Renal pelvis (tissue), 12 donors: ENCODE measurements around the gene ARHGEF28. TPM values are rescaled to one million over a fixed set of nuclear protein-coding genes. Genes with fewer than 3 reads are reported as not detected.

Source experiments
- DNase-seq: peaks from one replicate; pipeline ENCODE4 v3.0.0-alpha.2; 2013
- long read RNA-seq, 16 experiments: transcript quantifications; one replicate each; lab custom pipeline, GENCODE V29; 2026
- polyA plus RNA-seq, 3 donors: library from polyadenylated mRNA; unstranded; fragments of 120-200 nt; gene quantifications; one replicate each; pipeline ENCODE4 v1.2.1, GENCODE V29; 2013; ENCODE audit not compliant: insufficient read length in 3 of 3

ARHGEF28 gene, protein sequence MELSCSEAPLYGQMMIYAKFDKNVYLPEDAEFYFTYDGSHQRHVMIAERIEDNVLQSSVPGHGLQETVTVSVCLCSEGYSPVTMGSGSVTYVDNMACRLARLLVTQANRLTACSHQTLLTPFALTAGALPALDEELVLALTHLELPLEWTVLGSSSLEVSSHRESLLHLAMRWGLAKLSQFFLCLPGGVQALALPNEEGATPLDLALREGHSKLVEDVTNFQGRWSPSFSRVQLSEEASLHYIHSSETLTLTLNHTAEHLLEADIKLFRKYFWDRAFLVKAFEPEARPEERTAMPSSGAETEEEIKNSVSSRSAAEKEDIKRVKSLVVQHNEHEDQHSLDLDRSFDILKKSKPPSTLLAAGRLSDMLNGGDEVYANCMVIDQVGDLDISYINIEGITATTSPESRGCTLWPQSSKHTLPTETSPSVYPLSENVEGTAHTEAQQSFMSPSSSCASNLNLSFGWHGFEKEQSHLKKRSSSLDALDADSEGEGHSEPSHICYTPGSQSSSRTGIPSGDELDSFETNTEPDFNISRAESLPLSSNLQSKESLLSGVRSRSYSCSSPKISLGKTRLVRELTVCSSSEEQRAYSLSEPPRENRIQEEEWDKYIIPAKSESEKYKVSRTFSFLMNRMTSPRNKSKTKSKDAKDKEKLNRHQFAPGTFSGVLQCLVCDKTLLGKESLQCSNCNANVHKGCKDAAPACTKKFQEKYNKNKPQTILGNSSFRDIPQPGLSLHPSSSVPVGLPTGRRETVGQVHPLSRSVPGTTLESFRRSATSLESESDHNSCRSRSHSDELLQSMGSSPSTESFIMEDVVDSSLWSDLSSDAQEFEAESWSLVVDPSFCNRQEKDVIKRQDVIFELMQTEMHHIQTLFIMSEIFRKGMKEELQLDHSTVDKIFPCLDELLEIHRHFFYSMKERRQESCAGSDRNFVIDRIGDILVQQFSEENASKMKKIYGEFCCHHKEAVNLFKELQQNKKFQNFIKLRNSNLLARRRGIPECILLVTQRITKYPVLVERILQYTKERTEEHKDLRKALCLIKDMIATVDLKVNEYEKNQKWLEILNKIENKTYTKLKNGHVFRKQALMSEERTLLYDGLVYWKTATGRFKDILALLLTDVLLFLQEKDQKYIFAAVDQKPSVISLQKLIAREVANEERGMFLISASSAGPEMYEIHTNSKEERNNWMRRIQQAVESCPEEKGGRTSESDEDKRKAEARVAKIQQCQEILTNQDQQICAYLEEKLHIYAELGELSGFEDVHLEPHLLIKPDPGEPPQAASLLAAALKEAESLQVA (N-terminal part only)
- 10 to 100 TPM; 42.6 to 72.4 (median 60.2) TPM for polyA plus RNA-seq
- long read RNA-seq, donor 1, full-length matches to known transcripts, result 3 of 3 reads
- long read RNA-seq, donor 1, partial matches to known transcripts, result 0 of 3 reads
- long read RNA-seq, donor 1, other reads (novel, unspliced or antisense), result 0 of 3 reads
- long read RNA-seq, donor 2, partial matches to known transcripts, result 0 of 1 reads
- long read RNA-seq, donor 2, other reads (novel, unspliced or antisense), result 0 of 1 reads
- long read RNA-seq, donor 3, partial matches to known transcripts, result 0 of 1 reads
- long read RNA-seq, donor 3, other reads (novel, unspliced or antisense), result 0 of 1 reads
- long read RNA-seq, donor 4, partial matches to known transcripts, result 0 of 1 reads
- long read RNA-seq, donor 4, other reads (novel, unspliced or antisense), result 0 of 1 reads
- long read RNA-seq, donor 5, partial matches to known transcripts, result 5 of 5 reads
- long read RNA-seq, donor 5, other reads (novel, unspliced or antisense), result 0 of 5 reads
- long read RNA-seq, donor 6, full-length matches to known transcripts, result 1 of 1 reads
- long read RNA-seq, donor 6, partial matches to known transcripts, result 0 of 1 reads
- long read RNA-seq, donor 6, other reads (novel, unspliced or antisense), result 0 of 1 reads
- long read RNA-seq, donor 7, partial matches to known transcripts, result 5 of 5 reads
- long read RNA-seq, donor 7, other reads (novel, unspliced or antisense), result 0 of 5 reads
- long read RNA-seq, donor 8, partial matches to known transcripts, result 0 of 1 reads
- long read RNA-seq, donor 8, other reads (novel, unspliced or antisense), result 0 of 1 reads
- long read RNA-seq, donor 9, full-length matches to known transcripts, result 3 of 3 reads
- long read RNA-seq, donor 9, partial matches to known transcripts, result 0 of 3 reads
- long read RNA-seq, donor 9, other reads (novel, unspliced or antisense), result 0 of 3 reads
- long read RNA-seq, donor 10, full-length matches to known transcripts, result 2 of 7 reads
- long read RNA-seq, donor 10, partial matches to known transcripts, result 5 of 7 reads
- long read RNA-seq, donor 10, other reads (novel, unspliced or antisense), result 0 of 7 reads
- long read RNA-seq, donor 11, partial matches to known transcripts, result 6 of 7 reads
- long read RNA-seq, donor 11, other reads (novel, unspliced or antisense), result 0 of 7 reads
- long read RNA-seq, donor 12, full-length matches to known transcripts, result 3 of 11 reads
- long read RNA-seq, donor 12, partial matches to known transcripts, result 8 of 11 reads
- long read RNA-seq, donor 12, other reads (novel, unspliced or antisense), result 0 of 11 reads
- long read RNA-seq, donor 13, full-length matches to known transcripts, result 2 of 8 reads
- long read RNA-seq, donor 13, partial matches to known transcripts, result 6 of 8 reads
- long read RNA-seq, donor 13, other reads (novel, unspliced or antisense), result 0 of 8 reads
- long read RNA-seq, donor 14, partial matches to known transcripts, result 11 of 12 reads
- long read RNA-seq, donor 14, other reads (novel, unspliced or antisense), result 0 of 12 reads
- long read RNA-seq, donor 15, full-length matches to known transcripts, result 3 of 3 reads
- long read RNA-seq, donor 15, partial matches to known transcripts, result 0 of 3 reads
- long read RNA-seq, donor 15, other reads (novel, unspliced or antisense), result 0 of 3 reads
- long read RNA-seq, donor 16, result 0 reads

DNA sequence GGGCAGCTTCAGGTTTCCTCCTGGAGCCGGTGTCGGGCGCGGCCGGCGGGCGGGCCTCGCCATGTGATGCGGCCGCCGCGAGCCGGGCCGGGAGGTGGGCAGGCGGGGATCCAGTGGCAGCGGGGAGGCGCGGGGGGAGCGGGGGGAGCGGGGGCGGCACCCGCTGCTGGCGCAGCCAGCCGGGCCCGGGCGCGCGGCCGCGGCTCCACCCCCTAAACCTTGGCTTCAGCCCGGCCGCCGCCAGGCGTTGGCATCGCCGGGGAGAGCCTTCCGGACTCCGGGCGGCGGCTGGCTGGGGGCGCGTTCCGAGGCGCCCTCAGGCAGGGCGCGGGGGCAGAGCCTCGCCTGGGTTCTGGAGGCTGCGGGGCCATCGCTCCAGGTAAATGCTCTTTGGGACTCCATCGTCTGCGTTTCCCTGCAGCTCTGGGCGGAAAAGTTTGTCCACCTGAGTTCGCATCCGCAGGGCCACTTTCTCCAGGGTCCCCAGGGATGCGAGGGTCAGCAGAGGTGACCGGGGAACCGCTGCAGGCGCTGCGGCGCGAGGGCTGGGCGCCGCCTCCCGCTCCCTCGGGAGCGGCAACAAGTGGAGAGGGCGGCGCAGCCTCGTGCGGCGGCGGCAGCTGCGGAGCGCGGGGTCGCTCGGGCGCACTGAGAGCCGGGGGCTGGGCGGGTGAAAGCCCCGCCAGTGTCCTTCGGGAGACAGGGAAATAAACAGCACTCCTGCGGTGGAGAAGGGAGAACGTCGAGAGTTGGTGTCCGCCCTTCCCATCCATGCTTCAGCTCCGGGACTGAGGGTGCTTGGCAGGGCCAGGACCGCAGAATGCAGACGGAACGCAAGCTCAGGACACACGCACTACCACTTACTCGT lies at the start of gene ARHGEF28:
Gene ARHGEF28 (plus strand): TSS at position 253 of the 868 bp plus-strand sequence. CDS start 58,656 bp downstream, outside the sequence.
- DNase-seq, result peak; percentile 56

DNA sequence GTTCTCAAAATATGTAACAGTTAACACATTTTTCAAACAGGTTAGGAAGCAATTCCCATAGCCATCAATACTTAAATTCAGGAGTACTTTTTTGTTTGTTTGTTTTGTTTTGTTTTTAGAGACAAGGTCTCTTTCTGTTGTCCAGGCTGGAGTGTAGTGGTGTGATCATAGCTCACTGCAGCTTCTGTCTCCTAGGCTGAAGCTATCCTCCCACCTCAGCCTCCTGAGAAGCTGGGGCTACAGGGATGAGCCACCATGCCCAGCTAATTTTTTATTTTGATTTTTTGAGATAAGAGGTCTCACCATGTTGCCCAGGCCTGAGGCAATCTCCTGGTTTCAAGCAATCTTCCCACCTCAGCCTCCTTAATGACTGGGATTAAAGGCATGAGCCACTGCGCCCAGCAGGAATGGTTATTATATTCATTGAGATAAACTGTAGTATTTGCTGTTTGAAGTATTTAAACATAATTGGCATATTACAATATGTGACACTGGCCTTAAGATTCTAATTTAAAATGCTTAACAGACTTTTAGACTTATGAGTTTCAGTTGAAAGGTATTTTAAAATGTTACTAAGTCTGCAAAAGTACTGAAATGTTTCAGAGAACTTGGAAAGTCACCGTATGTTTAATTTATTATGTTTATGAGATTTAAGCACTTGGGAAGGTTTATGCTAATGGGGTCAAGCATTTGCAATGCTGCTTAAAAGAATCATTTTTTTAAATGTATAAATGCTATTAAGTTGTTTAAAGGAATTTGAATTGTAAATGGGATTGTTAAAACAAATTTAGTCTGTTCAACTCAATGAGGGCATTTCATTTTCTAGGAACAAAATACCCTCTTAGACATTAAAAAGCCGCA lies 43.5 kb upstream of the ARHGEF28 start:
- DNase-seq, result no peak

DNA sequence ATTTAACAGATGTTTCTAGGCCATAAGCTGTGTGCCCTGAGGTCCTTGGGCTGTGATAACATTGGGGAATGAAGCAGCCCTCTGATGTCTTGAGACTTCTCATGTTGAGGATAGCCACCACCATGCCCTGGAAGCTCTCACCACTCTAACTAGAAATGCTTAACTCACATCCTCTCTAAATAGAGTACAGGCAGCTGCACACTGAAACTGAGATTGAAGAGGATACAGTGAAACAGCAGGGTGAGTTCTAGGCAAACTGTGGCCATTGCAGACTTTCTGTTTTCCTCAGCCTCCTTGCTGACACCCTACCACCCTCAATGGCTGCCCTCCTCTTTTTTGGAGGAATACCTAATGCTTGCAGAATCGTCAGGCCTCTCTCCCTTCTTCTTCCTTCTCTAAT lies 38.1 kb upstream of the ARHGEF28 start:
- DNase-seq, result no peak

DNA sequence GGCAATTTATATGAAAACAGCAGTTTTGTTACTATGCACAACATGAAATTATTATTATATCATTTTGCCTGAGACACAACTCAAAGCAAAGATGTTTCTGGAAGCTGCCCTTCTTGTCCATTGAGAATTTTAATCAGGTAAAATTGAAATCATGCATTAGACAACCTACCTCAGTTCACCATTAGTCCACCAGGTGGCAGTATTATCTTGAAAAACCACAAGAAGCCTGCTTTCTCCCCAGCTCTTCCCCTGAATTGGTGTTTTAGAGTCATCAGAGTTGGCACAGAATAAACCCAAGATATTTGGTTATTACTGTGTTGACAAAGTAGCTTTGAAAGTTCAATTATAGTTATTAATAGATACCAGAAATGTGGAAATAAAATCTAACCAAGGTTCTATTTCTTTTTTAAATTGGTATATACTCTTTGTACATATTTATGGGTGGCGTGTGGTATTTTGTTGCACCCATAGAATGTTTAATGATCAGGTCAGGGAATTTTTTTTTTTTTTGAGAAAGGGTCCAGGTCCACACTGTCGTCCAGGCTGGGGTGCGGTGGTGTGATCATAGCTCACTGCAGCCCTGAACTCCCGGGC lies 34.8 kb upstream of the ARHGEF28 start:
- peak; percentile 72 for DNase-seq

DNA sequence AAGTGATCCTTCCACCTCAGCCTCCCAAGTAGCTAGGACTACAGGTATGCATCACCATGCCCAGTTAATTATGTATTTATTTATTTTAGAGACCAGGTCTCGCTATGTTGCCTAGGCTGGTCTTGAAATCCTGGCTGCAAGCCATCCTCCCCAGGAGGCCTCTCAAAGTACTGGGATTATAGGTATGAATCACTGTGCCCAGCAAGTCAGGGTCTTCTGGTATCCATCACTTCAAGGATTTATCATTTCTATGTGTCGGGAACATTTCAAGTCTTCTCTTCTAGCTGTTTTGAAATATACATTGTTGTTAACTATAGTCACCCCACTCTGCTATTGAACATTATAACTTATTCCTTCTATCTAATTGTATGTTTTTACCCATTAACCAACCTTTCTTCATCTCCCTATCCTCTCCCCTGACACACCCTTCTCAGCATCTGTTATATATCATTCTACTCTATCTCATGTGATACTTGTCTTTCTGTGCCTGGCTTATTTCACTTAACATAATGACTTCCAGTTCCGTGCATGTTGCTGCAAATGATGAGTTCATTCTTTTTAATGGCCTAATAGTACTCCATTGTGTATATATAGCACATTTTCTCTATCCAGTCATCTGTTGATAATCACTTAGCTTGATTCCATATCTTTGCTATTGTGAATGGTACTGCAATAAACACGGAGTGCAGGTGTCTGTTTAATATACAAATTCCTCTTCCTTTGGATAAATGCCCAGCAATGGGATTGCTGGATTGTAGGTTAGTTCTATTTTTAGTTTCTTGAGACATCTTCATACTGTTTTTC lies 34.1 kb upstream of the ARHGEF28 start:
- DNase-seq, result no peak

DNA sequence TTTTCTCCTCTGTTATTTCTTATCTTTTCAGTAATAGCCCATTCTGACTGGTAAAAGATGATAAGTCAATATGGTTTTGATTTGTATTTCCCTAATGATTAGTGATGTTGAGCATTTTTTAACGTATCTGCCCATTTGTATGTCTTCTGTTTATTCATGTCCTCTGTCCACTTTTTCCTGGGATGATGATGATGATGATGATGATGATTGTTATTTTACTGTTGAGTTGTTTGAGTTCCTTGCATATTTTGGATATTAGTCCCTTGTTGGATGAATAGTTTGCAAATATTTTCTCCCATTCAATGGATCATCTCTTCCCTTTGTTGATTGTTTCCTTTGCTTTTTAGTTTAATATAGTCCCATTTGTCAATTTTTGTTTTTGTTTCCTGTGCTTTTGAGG lies 33.4 kb upstream of the ARHGEF28 start:
- DNase-seq, result no peak

DNA sequence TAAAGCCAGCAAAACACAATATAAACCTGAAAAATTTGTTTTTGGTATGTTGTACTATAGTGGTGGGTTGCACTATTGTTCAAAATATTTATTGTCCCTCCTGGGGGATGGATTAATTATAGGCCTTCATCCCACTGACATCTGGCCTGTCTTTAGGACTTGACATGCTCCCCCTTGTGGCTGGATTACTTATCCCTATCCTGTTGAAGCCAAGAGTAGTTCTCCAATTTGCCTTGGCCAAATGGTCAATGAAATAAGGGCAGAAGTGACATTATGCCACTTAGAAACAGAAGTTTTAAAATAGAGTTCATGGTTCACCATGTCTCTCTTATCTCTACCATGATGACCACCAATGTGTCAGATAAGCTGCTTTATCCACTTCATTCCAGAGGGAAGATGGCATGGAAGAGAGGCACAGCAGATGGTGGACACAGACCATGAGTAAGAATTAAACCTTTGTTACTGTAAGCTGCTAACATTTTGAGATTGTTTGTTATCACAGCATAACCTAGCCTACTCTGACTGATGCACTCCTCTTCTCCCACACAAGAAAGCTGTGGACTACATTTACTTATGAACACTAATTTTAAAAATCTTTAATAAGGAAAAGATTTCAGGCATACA lies 29.2 kb upstream of the ARHGEF28 start:
- DNase-seq, result no peak

DNA sequence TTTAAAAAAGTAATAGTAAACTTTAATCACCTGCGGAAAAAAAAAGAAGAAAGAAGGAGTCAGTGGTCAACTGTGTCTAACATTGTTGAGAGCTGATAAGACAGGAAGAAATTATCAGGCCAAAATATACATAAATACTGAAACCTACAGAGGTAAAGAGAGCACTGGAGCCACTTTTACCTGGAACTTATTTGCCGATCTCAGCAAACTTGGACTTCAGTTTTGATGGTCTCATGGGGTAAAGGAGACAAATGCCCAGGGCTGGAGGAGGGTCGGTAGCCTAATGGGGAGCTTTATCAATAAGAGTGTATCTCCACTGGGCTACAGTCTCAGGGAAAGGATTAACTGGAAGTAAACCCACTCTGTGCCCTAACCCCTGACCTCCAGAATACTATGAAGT lies 26.6 kb upstream of the ARHGEF28 start:
- no peak for DNase-seq

DNA sequence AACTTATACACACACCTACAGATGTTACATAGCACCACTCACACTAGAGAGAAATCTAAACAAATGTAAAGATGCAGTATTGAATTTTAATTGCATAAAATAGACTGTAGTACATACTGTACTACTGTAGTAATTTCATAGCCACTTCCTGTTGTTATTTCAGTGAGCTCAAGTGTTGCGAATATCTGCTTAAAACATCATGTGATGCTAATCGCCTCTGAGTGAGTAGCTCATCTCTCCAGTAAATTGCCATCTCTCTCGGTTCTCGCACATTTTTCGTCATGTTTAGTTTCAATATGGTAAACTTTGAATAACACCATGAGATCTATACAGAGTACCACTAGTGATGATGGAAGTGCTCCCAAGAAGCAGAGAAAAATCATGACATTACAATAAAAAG lies 22.0 kb upstream of the ARHGEF28 start:
- DNase-seq, result no peak

DNA sequence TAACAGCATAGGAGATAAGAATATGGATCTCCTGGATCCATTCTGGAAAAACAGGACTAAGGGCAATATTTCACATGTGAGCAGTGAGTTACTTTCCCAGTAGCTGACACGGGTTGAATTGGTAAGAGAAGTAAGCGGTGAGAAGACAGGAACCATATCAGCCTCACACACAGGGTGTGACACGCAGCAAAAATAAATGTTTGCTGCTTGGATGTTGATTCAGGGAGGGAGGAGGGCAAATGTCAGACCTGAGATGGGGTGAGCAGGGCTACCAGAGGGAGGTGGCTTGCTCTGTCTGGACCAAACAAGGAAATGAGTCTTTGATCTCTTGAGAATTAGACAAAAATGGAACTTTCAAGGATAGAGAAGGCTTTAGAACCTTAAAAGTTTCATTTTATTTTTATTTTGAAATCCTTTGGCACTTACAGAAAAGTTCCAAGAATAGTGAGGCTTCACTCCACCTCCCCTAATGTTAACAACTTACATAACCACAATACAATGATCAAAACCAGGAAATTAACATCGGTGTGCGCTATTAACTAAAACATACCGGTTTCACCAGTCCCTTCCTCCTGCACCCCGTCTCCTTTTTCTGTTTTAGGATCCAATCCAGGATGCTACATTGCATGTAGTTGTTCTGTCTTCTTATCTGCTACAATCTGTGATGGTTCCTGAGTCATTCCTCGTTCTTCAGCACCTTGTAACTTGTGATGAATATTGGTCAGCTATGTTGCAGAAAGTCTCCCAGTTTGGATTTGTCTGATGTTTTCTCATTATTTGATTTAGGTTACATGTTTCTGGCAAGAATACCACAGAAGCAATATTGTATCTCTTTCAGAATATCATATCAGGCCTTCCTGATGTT lies 20.5 kb upstream of the ARHGEF28 start:
- no peak for DNase-seq

DNA sequence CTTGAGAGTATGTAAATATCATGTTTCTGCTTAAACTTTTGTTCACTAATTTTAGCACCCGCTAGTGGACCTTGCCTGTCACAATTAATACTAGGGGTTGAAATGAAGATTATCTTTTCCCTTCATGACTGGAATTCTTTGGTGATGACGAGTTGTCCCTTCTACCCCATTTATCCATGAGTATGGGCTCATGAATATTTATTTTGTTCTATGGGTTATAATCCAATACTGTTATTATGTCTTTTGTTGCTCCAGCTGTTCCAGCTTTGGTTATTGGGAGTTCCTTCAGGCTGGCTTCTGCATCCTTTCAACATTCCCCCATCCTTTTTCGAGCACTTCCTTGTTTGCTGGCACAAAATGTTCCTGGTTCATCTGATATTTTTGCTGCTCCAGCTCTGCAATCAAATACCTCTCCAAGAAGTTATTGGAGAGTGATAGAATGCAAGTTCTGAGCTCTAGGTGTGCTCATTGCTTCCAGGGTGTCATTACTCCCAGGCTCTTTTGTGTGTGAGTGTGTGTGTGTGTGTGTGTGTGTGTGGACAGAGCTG lies 19.7 kb upstream of the ARHGEF28 start:
- no peak for DNase-seq

DNA sequence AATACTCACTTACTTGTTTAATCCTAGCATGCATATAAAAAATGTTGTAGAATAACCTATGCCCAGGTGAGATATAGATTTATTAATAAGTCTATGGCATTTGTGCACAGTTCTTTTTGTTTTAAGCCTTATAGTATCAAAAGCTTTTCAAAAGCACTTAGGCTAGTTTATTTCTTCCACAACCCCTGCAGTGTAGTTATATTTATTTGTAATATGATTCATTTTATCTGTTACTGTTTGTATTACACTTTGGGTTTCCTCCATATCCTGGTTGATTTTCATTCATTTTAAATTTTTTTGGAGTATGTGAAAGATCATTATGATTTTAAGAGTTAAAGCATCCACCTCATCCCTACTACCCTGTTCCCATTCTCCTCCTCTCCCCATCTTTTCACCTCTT lies 18.8 kb upstream of the ARHGEF28 start:
- DNase-seq, result no peak

DNA sequence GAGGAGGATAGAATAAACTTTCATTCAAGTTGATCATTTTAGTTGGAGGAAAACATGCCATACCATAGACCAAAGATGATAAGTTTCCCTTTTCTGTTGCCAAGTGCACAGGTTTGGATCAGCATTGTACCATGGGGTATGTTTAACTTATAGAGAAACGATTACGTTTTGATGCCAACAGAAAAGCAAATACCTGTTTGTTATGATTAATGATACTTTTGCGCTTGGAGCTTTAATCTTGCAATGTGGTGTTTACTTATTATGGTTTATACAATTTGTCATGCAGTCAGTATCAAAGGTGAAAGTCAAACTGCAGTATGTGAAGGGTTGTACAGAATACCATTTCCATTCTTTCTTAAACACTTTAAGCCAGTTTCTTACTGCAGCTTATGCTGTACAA lies 13.2 kb upstream of the ARHGEF28 start:
- no peak for DNase-seq
